ENCODE results near the gene KSR1.
"Not testable (repeated sequence)": the region's sequence is repeated elsewhere in the genome, so short reads cannot be mapped to it uniquely, and the experiment has no call there.

KSR1 gene

GRCh38 chr17:27646232-27646631 is 190.0 kb downstream of the KSR1 start:
- DNase-seq: no peak

- DNase-seq: no peak
These were observed 191.5 kb downstream of the KSR1 start for GRCh38 chr17:27647765-27648164.

- DNase-seq: not testable (repeated sequence)
These were observed 192.9 kb downstream of the KSR1 start for GRCh38 chr17:27649111-27649571.

GRCh38 chr17:27649929-27650328 is 193.7 kb downstream of the KSR1 start:
- DNase-seq: no peak

- DNase-seq: no peak
These were observed 194.6 kb downstream of the KSR1 start for GRCh38 chr17:27650836-27651235.

GRCh38 chr17:27651411-27652345 is 195.4 kb downstream of the KSR1 start:
- DNase-seq: peak; percentile 71

GRCh38 chr17:27653449-27653971 is 197.3 kb downstream of the KSR1 start:
- DNase-seq: not testable (repeated sequence)

GRCh38 chr17:27654136-27654535 is 197.9 kb downstream of the KSR1 start:
- DNase-seq: no peak

- peak; percentile 84 for DNase-seq
These were observed 198.6 kb downstream of the KSR1 start for GRCh38 chr17:27654654-27655524.

GRCh38 chr17:27655525-27656111 is 199.4 kb downstream of the KSR1 start:
- not testable (repeated sequence) for DNase-seq

- DNase-seq: not testable (repeated sequence)
These were observed 200.4 kb downstream of the KSR1 start for GRCh38 chr17:27656620-27657019.

GRCh38 chr17:27657620-27658019 is 201.4 kb downstream of the KSR1 start:
- DNase-seq: no peak

- DNase-seq: no peak
These were observed 203.4 kb downstream of the KSR1 start for GRCh38 chr17:27659683-27660082.

GRCh38 chr17:27660436-27660835 is 204.2 kb downstream of the KSR1 start:
- no peak for DNase-seq

GRCh38 chr17:27663936-27664605 is 207.8 kb downstream of the KSR1 start:
- DNase-seq: no peak

- DNase-seq: no peak
These were observed 208.3 kb downstream of the KSR1 start for GRCh38 chr17:27664606-27664965.

- DNase-seq: no peak
These were observed 209.3 kb downstream of the KSR1 start for GRCh38 chr17:27665549-27665948.

GRCh38 chr17:27666270-27666669 is 210.0 kb downstream of the KSR1 start:
- DNase-seq: not testable (repeated sequence)

- DNase-seq: no peak
These were observed 210.7 kb downstream of the KSR1 start for GRCh38 chr17:27666831-27667560.

- no peak for DNase-seq
These were observed 211.6 kb downstream of the KSR1 start for GRCh38 chr17:27667656-27668487.

GRCh38 chr17:27668488-27668823 is 212.2 kb downstream of the KSR1 start:
- DNase-seq: no peak

Data from stimulated activated CD4-positive, alpha-beta T cell treated with anti-CD3 and anti-CD28 coated beads, Interleukin-1b, Interleukin-23, amount 100 ng/mL, for 48 hours (primary cell).